Stimulated activated CD4-positive, alpha-beta T cell treated with anti-CD3 and anti-CD28 coated beads, Interleukin-15, amount 100 ng/mL, for 48 hours (primary cell): ENCODE results near the gene NDUFB7.
A peak's percentile ranks its signal among the peaks of the same experiment; 100 is the strongest.
"Not testable (repeated sequence)": the region's sequence is repeated elsewhere in the genome, so short reads cannot be mapped to it uniquely, and the experiment has no call there.

Experiments used
- DNase-seq, 2 donors: peaks; one replicate each; pipeline ENCODE4 v3.0.0-alpha.2; 2020; ENCODE audit warnings: low read depth in 2 of 2

The NDUFB7 gene

DNA sequence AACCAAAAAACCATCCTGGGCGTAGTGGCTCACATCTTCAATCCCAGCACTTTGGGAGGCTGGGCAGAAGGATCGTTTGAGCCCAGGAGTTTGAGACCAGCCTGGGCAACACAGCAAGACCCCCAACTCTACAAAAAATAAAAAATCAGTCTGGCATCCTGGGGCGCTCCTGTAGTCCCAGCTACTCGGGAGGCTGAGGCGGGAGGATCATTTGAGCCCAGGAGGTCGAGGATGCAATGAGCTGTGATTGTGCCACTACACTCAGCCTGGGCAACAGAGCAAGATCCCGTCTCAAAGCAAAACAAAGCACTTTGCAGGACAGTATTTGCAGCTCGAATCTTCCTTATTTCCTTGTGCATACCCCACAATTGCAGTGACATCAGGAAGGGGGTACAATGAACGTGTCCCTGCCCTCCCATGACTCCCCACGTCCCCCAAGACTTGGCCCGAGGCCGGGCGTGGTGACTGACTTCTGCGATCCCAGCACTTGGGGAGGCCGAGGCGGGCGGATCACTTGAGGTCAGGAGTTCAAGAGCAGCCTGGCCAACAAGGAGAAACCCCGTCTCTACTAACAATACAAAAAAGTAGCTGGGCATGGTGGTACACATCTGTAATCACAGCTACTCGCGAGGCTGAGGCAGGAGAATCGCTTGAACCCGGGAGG is 870 bp downstream of the NDUFB7 start:
- no peak for DNase-seq

DNA sequence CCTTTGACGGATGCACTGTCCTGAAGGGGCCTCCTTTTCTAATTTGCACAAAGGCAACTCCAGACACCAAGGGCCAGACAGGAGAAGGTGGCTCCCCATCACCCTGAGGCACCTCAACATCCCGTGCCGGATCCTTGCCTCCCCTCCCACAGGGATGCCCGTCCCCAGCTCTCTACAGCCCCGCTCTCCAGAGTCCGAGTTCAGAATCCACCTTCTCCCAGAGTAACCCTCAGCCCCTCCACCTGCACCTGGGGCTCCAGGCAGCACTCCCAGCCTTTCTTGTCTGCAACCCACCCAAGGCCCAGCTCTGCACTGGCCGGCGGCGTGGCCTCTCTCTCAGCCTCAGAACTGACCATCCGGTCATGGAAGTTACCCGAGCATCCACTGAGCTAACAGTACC is 4.8 kb downstream of the NDUFB7 start:
- DNase-seq = no peak

DNA sequence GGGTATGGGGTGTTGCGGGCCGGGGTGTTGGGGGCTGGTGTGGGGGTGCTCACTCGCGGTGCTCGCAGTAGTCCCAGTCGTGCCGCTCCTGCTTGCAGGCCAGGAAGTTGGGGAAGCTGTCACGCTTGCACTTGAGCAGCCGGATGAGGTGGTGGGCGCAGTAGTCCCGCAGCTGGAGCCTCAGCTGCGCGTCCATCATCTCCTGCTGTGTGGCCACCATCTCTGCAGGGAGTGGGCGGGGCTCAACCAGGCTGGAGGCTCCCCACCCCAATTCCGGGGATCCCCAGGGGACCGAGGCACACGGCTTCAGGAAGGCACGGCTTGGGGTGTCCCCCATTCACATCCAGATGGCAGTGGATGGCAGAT is 5.2 kb downstream of the NDUFB7 start:
- no peak for DNase-seq

DNA sequence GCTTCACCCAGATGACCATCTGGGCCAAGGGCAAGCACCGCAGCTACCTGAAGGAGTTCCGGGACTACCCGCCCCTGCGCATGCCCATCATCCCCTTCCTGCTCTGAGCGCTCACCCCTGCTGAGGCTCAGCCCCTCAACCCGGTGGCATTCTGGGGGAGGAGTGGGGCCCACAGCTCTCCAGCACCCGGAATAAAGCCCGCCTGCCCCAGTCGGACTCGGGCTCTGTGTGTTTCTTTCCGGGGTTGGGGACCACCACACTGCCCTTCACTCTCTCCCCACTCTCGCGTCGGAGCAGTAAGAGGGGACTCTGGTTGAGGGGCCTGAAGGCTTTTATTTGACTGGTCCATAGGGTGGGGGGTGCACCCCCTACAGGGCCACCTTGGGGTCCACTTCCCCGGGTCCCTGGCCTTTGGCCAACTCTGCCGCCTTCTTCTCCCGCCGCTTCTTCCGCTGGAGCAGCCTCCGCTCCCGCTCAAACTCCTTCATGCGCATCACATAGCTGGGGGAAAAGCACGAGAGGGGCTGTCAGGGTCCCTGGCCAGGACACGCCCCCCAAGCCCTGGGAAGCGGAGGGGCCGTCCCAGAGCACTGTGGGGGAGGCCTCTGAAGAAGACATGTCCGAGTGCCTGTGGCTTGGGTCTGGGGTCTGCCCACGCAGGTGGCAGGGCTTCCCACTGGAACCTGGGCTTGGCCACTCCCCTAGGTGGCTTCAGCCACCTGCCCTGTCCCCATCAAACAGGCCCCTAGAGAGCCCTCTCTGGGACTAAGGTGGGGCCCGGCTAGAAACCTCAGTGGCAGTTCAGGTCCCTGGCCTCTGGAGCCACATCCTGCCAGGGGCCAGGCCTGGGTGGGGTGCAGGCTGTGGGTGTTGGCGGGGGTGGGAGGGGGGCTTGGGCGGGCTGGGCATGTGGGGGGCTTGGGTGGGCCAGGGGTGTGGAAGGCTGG is 5.8 kb downstream of the NDUFB7 start:
- DNase-seq = no peak

DNA sequence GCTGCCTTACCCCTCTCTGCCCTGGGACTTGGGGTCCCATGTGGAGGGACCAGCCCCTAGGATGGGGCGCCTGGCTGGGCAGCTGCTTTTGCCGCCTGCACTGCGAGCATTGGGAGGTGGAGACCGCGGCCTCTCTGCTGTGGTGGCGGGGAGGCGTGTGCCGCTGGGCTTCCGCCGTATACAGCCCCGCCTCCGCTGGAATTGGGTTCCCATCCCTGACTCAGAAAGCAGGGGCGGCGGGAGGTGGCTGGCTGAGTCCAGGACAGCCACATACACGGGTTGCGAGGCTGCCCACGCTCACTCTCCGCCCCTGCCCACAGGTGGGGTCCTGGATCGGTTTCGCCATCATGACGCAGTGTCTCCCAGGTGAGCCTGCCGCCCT is 6.6 kb downstream of the NDUFB7 start:
- DNase-seq = no peak

DNA sequence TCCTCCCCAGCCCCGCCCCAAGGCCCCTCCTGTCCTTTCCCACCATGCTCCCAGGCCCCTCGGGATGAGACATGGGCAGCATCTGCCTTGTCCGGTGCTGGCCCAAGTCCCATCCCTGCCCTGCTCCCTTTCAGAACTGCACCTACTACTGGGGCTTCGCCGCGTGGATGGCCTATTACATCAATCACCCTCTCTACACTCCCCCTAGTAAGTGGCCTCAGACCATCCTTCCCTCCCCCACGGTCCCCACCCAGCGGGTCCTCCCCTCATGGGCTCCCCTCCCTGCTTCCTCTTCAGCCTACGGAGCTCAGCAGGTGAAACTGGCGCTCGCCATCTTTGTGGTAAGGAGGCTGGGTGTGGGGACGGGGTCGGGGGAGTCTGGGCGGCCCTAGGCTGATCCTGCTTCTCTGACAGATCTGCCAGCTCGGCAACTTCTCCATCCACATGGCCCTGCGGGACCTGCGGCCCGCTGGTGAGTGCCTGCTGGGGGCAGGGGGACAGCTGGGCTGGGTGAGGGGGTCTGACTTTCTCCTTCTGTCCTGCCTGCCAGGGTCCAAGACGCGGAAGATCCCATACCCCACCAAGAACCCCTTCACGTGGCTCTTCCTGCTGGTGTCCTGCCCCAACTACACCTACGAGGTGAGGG is 7.1 kb downstream of the NDUFB7 start:
- DNase-seq = not testable (repeated sequence)

DNA sequence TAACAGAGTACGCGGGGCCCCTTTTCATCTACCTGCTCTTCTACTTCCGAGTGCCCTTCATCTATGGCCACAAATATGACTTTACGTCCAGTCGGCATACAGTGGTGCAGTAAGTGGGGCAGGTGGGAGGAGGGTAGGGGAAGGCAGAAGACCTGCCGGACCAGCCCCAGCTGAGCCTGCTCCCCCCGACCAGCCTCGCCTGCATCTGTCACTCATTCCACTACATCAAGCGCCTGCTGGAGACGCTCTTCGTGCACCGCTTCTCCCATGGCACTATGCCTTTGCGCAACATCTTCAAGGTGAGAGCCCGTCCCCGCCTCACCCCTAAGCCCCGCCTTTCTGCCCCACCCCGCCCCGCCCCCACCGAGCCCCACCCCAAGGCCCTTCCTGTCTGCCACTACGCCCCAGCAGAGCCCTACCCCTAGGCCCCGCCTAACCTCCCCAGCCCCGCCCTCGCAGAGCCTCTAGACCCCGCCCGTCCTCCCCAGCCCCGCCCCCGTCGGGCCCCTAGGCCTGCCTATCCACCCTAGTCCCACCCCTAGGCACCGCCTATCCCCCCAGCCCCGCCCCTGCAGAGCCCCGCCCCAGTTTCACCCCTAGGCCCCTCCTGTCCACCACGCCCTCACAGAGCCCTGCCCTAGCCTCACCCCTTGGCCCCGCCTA is 7.7 kb downstream of the NDUFB7 start:
- DNase-seq = peak; percentile 69 to 78

DNA sequence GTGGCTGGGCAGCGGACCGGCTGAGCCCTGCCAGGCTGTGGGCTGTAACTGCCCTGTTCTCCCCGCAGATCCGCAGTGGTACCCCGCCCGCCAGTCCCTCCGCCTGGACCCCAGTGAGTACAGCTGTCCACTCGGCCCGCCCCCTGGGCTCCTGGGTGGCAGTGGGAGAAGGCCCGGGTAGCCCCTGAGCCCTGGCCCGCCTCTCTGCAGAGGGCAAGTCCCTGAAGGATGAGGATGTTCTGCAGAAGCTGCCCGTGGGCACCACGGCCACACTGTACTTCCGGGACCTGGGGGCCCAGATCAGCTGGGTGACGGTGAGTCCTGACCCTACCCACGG is 8.3 kb downstream of the NDUFB7 start:
- no peak for DNase-seq

DNA sequence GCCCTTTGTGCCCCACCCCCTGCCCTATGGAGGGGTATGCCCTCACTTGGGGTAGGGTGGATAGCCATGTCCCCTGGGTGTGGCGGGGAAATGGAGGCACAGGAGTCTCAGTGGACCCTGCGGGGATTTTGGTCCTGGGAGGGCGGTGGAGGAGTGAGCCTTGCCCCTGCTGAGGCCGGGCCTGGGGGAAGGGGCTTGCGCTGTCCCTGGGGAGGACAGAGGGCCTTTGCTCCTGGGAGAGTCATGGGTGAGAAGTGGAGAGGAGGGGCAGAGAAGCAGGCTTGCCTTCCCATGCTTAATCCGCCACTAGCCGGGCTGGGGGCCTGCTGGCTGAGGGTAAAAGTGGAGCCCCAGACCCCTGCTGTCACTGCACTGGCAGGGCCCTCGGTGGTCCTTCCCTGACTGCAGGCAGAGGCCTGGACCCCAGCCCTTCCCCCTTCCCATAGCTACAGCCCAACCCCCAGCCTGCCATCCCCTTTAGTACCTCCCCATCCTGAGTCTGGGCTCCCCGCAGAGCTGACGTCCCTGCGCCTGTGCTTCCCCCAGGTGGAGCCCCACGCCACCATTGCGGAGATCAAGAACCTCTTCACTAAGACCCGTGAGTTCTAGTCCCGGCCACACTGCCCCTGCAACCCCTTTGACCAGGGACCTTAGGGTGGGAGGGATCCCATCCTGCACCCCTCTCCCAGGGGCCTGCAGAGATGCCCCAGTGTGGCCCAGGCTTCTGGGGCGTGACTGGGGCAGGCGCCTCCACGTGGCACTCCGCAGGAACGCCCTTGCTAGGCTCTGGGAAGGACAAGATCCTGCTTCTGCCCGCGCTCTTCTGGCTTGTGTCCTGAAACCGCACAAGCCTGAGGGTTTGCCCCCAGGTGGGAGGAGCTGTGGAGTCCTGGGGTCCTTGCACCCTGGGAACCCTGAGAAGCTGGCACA is 8.9 kb downstream of the NDUFB7 start:
- no peak for DNase-seq

DNA sequence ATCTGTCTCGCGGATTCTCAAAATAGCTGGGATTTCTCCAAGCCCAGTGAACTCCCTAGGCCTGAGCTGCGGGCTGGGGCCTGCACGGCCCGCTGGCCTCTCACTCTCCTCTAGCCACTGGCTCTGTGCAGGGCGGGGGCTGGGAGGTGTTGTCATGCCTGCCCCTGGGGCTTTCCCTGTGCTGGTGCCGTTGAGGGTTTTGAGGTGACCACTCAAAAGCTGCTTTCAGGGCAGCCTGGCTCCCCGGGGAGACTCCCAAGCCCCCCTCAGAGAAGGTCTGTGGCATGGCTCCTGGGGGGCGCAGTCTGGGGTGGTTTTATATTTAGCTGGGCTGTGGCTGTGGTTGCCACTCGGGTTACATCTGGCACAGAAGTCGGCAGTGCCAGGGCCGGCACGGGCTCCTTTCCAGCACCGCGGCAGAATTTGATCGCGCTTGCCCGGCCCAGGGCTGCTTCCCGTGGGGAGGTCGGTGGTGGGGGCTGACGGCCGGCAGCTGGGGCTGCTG is 10.0 kb downstream of the NDUFB7 start:
- DNase-seq = no peak

DNA sequence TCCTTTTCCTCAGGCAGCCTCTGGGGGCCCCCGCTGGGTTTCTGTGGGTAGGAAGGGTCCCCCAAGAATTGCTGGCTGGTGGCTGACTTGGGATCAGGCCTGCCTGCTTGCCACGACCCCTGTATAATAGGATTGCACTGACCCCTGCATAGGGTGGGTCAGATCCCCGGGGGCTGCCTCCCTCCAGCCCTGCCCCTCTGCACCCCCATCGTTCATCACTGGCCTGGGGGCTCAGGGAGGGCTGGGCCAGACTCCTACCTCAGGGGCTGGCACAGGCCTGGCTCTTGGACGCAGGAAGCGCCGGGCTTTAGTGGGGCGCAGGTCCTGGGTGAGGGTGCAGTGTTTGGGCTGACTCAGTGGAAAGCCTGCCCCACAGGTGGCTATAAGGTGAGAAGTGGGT is 10.6 kb downstream of the NDUFB7 start:
- no peak for DNase-seq

DNA sequence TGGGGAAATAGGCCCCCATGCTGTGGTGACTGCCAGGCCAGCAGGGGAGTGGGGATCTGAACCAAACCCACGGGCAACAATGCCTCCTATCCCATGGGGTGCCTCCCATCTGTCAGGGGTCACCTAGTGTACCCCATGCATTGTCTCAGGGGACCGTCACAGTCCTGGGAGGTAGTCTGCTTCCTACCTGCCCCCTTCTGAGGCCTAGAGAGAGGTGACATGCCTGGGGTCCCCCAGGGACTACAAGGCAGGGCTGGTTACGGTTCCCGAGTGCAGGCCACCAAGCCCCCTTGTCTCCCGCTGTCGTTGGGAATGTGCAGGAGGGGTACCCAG is 11.1 kb downstream of the NDUFB7 start:
- DNase-seq = no peak

DNA sequence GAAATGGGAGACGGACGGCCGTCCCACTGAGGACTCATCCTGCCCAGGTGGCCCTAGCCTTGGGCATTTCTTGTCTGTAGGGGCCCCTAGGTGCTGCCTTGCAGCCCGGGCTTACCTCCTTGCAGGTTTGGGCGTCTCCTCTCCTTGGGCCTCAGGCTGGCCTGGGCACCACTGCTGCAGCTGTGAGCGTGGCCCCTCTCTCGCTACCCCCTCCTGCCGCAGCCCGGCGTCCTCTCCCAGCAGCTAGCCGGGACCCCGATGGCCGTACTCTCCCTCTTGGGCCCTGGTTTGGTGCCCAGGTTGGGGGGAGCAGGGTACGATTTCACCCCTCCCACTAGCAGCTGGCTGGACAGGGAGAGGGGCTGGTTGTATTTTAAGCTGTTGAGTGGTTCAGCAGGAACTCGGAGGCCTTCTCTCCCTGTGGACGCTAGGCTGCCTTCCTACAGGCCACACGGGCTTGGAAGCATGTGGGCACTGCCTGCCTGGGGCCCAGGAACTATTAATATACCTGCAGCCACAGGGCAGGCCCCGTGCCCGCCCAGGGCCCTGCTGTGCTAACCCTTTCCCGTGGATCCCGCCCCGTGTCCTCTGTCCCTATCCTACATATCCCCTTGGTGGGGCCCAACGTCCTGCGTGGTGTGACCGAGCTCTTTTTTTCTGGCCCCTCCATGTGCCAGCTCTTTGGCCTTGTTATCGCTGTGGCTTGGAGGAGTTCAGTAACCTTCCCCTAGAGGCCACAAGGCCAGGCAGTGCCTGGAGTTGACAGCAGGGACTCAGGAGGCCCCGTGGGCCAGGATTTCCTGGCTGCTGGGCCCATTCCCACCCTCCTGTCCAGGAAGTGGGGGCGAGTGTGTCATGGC is 11.7 kb downstream of the NDUFB7 start:
- DNase-seq = no peak

DNA sequence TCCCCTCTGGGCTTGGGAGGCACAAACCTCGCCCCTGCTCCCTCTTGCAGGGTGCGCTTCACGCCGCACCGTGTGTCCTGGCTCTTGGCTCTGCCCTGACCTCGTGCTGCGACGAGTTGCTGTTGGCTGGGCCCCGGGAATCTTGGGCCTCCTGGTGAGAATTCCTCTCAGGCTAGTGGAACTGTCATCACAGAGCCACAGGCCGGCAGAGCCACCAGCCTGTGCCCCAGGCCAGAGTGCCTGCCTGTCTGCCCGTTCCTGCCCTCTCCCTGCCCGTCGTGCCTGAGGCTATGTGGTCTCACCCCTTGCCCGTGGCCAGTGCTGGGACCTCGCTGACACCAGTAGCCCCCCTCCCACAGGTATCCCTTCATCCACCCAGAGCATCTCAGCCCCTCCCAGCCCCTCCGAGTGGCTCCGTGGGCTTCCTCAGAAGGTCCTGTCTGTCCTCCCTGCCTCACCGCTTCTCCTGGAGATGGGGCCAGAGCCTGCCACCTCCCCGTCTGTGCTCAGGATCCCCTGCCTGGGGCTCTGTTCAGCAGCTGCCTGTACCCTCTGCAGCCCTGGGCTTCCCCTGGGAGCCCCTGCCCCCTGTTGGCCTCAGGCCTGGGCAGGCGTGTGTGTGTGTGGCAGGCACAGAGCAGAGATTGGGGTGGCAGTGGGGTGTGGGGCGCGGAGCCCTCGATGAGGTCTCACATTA is 13.3 kb downstream of the NDUFB7 start:
- DNase-seq = no peak

DNA sequence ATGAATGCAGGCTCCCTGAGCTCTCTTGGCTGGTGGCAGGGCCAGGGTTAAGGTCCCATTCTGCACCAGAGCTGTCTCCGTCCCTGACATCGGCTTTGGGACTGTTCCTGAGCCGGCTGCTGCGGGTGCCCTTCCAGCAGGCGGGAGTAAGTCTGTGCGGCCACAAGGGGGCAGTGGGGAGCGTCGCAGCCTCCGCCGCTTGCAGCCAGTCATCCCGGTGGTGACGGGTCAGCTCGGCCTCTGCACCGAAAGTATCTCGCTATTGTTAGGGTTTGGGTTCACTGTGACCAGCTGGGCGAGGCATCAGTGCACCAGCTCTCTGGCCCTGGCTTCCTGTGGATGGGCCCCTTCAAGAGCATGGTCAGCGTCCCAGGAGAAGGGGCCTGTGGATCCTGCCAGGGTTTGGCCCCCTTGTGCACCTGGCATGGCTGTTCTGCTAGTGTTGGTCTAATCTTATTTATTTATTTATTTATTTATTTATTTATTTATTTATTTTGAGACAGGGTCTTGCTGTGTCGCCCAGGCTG is 15.1 kb downstream of the NDUFB7 start:
- peak; percentile 65 to 74 for DNase-seq

DNA sequence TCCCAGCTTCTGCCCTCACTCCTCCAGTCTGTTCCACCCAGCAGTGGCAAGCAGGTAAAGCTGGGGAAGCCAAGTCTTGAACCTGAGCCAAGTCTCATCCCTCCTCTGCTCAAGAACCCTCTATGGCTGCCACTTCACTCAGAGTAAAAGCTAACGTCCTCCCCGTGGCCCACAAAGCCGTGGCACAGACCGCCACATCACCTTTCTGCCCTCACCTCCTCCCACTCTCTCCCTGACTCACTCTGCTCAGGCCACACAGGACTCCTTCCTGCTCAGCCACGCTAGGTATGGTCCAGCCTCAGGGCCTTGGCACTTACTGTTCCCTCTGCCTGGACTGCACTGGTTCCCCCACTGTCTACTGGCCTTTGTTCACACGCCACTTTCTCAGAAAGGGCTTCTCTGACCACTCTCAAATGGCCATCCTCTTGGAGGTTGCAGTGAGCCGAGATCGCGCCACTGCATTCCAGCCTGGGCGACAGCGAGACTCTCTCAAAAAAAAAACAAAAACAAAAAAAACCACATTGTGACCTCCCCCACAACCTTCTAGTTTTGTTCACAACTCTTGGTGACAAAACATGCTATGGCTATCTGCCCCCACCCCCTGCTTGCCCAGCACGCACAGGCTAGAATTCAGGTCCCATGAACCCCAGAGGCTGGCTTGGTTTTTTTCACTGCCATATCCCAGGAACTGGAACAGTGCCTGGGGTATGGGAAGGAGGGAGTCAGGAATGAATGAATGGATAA is 15.8 kb downstream of the NDUFB7 start:
- no peak for DNase-seq

DNA sequence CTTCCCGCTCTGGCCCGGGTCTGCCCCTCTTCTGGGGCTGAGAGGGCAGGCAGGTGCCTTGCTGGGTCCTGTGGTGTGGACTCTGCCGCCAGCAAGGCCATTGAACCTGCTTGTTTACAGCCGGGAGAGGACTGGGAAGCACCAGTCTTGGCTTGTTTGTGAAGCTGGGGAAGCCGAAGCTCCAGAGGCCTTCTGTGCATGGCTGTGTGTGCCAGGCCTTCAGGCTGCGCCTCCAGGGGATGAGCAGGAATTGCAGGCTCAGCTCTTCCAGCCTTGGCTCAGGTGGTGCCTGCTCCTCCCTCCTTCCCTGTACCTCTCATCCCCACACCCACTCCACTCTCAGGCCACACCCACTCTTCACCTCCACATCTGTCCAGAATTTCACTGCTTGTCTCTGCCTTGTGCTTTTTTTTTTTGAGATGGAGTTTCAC is 17.5 kb downstream of the NDUFB7 start:
- no peak for DNase-seq

DNA sequence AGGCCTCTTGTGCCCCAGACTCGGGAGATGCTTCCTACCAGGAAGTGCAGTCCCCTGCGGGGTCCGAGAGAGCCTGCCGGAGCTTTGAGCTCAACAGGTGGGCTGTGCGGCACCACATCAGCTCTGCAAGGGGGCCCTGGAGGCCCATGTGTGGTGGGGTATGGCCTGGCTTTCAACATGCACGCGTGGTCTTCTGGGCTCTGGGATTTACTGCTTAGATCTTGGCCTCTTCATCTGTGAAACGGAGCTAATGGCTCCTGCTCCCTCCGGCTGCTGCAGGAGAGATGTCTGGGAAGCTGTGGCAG is 18.0 kb downstream of the NDUFB7 start:
- DNase-seq = no peak
